A673 (cell line): ENCODE data around the gene NAA40.

ENCODE experiments used
- CTCF ChIP-seq: fragments of 300-800, 200-600 bp; sonication (generic); conservative IDR thresholded peaks from 2 replicates; pipeline ENCODE4 v1.5.1; 2017; ENCODE audit warnings: low read depth, mild to moderate bottlenecking, antibody characterized with exemption, low read length, moderate library complexity, mixed read lengths
- EZH2 ChIP-seq: fragments of 200-600 bp; sonication (generic); IDR thresholded peaks from 2 replicates; pipeline ENCODE4 v1.6.1; 2017; ENCODE audit warnings: borderline replicate concordance, low read depth, mild to moderate bottlenecking, mixed read lengths, antibody characterized with exemption, low read length; ENCODE audit not compliant: poor library complexity, severe bottlenecking

- TF ChIP-seq CTCF: no peak
- no peak for TF ChIP-seq EZH2
Measured at GRCh38 chr11:63933459-63933858, 5.3 kb upstream of the NAA40 start.
